Body of pancreas (tissue), 4 donors: Measurements from ENCODE around the gene SOBP. TPM values are rescaled to one million over a fixed set of nuclear protein-coding genes. Genes with fewer than 3 reads are reported as not detected.

Experiments
- ATAC-seq: fragments of 150-250 bp; one replicate; pipeline ENCODE4 v1.9.1; 2016
- DNase-seq, 4 donors: peaks; one replicate each; pipeline ENCODE4 v3.0.0-alpha.2; 2019
- H3K27ac ChIP-seq, 4 donors: fragments of 200-600 bp; sonication (generic); 1 replicate in 3 of 4; 2 replicates in 1 of 4; pipeline versions ENCODE4 v1.5.1 to v1.6.1; 2016 to 2019; ENCODE audit warnings: mild to moderate bottlenecking in 1 of 4, mixed read lengths in 1 of 4, moderate library complexity in 1 of 4
- H3K27me3 ChIP-seq, 2 donors: fragments of 200-600 bp; sonication (generic); one replicate each; pipeline ENCODE4 v1.6.0; 2016; ENCODE audit warnings: mild to moderate bottlenecking in 1 of 2
- H3K36me3 ChIP-seq, 2 donors: fragments of 200-600 bp; sonication (generic); replicated peaks in 1 of 2; 2 replicates each; pipeline ENCODE4 v1.5.1; 2016; ENCODE audit warnings: low read depth in 2 of 2; ENCODE audit not compliant: insufficient read depth in 1 of 2
- H3K4me1 ChIP-seq: fragments of 200-600 bp; sonication (generic); one replicate; pipeline ENCODE4 v1.6.0; 2016
- H3K4me3 ChIP-seq, 2 donors: fragments of 200-600 bp; sonication (generic); 1 replicate in 1 of 2; 2 replicates in 1 of 2; pipeline ENCODE4 v1.5.1; 2016 to 2019
- H3K9me3 ChIP-seq, 3 donors: fragments of 200-600 bp; sonication (generic); 1 replicate in 2 of 3; 2 replicates in 1 of 3; pipeline ENCODE4 v1.5.1; 2016
- CTCF ChIP-seq, 7 experiments: fragments of 450-650 bp in 4 of 7; fragments of 200-600 bp in 3 of 7; sonication (generic) in 3 of 7; IDR thresholded peaks; one replicate each; pipeline ENCODE4 v1.5.1; 2016 to 2019; ENCODE audit warnings: antibody characterized with exemption in 7 of 7
- POLR2A ChIP-seq, 3 donors: fragments of 450-650 bp; IDR thresholded peaks; one replicate each; pipeline ENCODE4 v1.6.1; 2016; ENCODE audit warnings: antibody characterized with exemption in 3 of 3, mild to moderate bottlenecking in 2 of 3
- WGBS, 2 donors: methylation state at CpG; one replicate each; pipeline ENCODE4 v1.1.5; 2017; 5-methylcytosine and 5-hydroxymethylcytosine counted together
- intact Hi-C: fragments of 100-400 bp; cut with DNase I; formaldehyde crosslinking; loops from one replicate; pipeline ENCODE4 v1.15.1; 2023
- total RNA-seq, 2 donors: library from RNA; depleted of rRNA; stranded (reverse); fragments of >200 nt; gene quantifications; one replicate each; pipeline ENCODE4 v1.1.0, GENCODE V29; 2016

The SOBP gene
- total RNA-seq, 2 donors from 2014 or later, result 0.66 to 3.1 TPM

GRCh38 chr6:107663308-107663707, 173.4 kb downstream of the SOBP start:
- H3K9me3 ChIP-seq, result no peaks in the 10 kb centered on the region
- DNase-seq, result no peak
- no peak for ATAC-seq
- peaks cover 42% of the 10 kb centered on the region for H3K4me1 ChIP-seq
- intact Hi-C loops, result no loop called here
- H3K4me3 ChIP-seq, result no peak overlapping the region
- WGBS, 2 donors, result 78 to 89% methylated on average over 6 of the region's 6 CpGs
- H3K36me3 ChIP-seq, result no peaks in the 10 kb centered on the region
- TF ChIP-seq POLR2A (IDR thresholded peaks at IDR 0.05) (no peak), CTCF (IDR thresholded peaks at IDR 0.05) (no peak)
- H3K27me3 ChIP-seq, result no peaks in the 10 kb centered on the region
- no peak overlapping the region for H3K27ac ChIP-seq

GRCh38 chr6:107665382-107665781, 175.5 kb downstream of the SOBP start:
- ATAC-seq, result no peak
- Histone ChIP-seq H3K27ac (peak overlapping the region in 2 of 4 donors; percentile 74 to 77), H3K4me3 (no peak overlapping the region), H3K36me3 (no peaks in the 10 kb centered on the region), H3K27me3 (no peaks in the 10 kb centered on the region), H3K9me3 (no peaks in the 10 kb centered on the region), H3K4me1 (peaks cover 42% of the 10 kb centered on the region)
- TF ChIP-seq POLR2A (IDR thresholded peaks at IDR 0.05) (no peak), CTCF (IDR thresholded peaks at IDR 0.05) (no peak)
- 64 to 74% methylated on average over 4 of the region's 4 CpGs for WGBS, 2 donors
- no peak for DNase-seq
- intact Hi-C loops, result no loop called here

GRCh38 chr6:107666084-107666980, 176.4 kb downstream of the SOBP start:
- intact Hi-C loops, result no loop called here
- ATAC-seq (peak; percentile 47), DNase-seq (peak in 1 of 4 donors; percentile 32)
- WGBS, 2 donors, result 39 to 40% methylated on average over 15 of the region's 15 CpGs
- peak in 1 of 3 donors; percentile 11 for TF ChIP-seq POLR2A (IDR thresholded peaks at IDR 0.05)
- no peak for TF ChIP-seq CTCF (IDR thresholded peaks at IDR 0.05)
- no peaks in the 10 kb centered on the region for H3K9me3 ChIP-seq
- peaks cover 35% of the 10 kb centered on the region for H3K4me1 ChIP-seq
- no peak overlapping the region for H3K4me3 ChIP-seq
- H3K27me3 ChIP-seq, result no peaks in the 10 kb centered on the region
- peak overlapping the region; percentile 16 to 77 (median 60) for H3K27ac ChIP-seq
- no peaks in the 10 kb centered on the region for H3K36me3 ChIP-seq

- Histone ChIP-seq H3K27ac (peak overlapping the region; percentile 16 to 77 (median 60)), H3K4me1 (peaks cover 27% of the 10 kb centered on the region)
- intact Hi-C loops, result no loop called here
These were observed 177.2 kb downstream of the SOBP start for GRCh38 chr6:107666981-107667601.

More at GRCh38 chr6:107666981-107667601, 177.2 kb downstream of the SOBP start:
- DNase-seq (no peak), ATAC-seq (no peak)
- Histone ChIP-seq H3K27me3 (no peaks in the 10 kb centered on the region), H3K36me3 (no peaks in the 10 kb centered on the region), H3K9me3 (no peaks in the 10 kb centered on the region), H3K4me3 (no peak overlapping the region)
- TF ChIP-seq CTCF (IDR thresholded peaks at IDR 0.05) (no peak), POLR2A (IDR thresholded peaks at IDR 0.05) (no peak)
- 73 to 78% methylated on average over 13 of the region's 13 CpGs for whole genome bisulfite sequencing, 2 donors
